NCI-H2107 (cell line): ENCODE measurements around the gene GRAMD1A.
"Not testable (repeated sequence)": the region's sequence is repeated elsewhere in the genome, so short reads cannot be mapped to it uniquely, and the experiment has no call there.

Experiments
- DNase-seq: peaks from one replicate; lab custom pipeline; 2025; lab: John Stamatoyannopoulos, UW

Gene GRAMD1A

GRCh38 chr19:35038623-35039512 is 38.7 kb downstream of the GRAMD1A start:
- DNase-seq: no peak

GRCh38 chr19:35039881-35040825 is 40.0 kb downstream of the GRAMD1A start:
- no peak for DNase-seq

DNA sequence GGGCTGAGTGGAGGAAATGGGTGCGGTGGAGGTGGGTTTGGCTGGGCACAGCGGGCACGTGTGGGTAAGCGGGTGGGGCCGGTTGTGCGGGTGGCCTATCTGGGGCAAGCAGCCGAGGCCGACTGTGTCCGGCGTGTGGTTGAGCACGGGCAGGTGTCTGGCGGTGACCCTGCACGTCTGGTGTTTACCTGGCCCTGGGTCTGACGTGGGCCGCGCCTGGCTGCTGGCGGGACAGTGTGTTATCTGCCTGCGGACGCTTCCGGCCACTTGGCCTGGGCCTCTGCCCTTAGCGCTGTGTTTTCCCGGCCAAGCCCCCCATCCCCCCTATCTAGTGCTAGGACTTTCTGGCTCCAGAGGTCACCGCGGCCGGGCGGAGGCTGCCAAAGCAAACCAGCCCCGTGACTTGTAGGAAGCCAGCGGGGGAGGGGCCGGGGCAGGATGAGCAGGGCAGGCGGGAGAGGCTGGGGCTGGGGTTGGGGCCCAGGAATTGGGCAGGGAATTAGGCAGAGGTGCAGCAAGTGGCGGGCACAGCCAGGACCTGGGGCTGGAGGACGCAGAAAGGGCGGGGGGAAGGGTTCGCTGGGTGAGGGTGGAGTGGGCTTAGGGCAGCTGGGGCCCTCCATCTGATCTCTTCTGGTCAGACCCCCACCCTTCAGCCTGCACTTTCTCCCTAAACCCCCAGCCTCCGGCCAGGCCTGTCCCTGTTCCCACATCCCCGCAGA is 40.9 kb downstream of the GRAMD1A start:
- no peak for DNase-seq

DNA sequence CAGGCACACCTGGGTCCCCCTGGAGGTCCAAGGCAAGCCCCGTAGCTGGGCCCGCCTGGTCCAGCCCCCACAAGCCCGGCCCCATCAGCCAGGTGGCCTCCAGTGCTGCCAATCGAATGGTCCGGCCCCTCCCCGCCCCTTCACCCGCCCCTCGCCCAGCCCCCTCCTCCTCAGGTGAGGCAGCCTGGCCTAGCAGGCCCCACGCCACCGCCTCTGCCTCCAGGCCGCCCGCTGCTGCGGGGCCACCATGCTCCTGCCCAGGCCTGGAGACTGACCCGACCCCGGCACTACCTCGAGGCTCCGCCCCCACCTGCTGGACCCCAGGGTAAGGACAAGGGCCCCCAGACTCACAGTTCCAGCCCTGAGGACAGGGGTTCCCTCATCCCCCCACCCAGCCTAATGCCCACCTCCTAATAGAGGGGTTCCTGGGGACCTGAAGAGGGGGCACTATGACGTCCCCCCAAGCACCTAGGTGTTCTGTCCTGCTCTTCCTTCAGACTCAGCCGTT is 41.5 kb downstream of the GRAMD1A start, which contains the start of gene HPN:
Gene HPN (plus strand): TSS at position 174 of the 508 bp plus-strand sequence. CDS start 786 bp downstream, outside the sequence.
- no peak for DNase-seq

DNA sequence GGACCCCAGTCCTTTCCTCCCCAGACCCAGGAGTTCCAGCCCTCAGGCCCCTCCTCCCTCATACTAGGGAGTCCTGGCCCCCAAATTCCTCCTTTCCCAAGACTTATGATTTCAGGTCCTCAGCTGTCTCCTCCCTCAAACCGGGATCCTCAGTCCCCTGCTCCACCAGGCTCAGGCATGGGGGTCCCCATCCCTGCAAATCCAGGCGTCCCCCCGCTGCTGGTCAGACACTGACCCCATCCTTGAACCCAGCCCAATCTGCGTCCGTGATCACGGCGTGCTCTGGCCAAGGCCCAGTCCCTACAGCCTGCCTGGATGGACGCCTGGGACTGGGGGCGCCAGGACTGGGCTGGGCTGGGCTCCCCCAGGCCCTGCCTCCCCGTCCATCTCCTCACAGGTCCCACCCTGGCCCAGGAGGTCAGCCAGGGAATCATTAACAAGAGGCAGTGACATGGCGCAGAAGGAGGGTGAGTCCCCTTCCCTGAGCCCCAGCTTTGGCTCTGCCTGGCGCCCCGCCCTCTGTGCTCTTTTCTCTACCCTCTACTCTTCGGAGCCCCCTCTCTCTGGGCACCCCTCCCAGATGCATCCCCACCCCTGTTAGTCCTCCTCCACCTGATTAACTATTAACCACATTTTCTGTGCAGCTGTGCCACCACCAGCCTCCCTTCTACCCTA is 42.1 kb downstream of the GRAMD1A start:
- no peak for DNase-seq

- DNase-seq: no peak
Observed at GRCh38 chr19:35042954-35043604, 43.0 kb downstream of the GRAMD1A start.

- no peak for DNase-seq
Observed at GRCh38 chr19:35043906-35044305, 43.8 kb downstream of the GRAMD1A start.

GRCh38 chr19:35044317-35045117 is 44.4 kb downstream of the GRAMD1A start:
- no peak for DNase-seq

DNA sequence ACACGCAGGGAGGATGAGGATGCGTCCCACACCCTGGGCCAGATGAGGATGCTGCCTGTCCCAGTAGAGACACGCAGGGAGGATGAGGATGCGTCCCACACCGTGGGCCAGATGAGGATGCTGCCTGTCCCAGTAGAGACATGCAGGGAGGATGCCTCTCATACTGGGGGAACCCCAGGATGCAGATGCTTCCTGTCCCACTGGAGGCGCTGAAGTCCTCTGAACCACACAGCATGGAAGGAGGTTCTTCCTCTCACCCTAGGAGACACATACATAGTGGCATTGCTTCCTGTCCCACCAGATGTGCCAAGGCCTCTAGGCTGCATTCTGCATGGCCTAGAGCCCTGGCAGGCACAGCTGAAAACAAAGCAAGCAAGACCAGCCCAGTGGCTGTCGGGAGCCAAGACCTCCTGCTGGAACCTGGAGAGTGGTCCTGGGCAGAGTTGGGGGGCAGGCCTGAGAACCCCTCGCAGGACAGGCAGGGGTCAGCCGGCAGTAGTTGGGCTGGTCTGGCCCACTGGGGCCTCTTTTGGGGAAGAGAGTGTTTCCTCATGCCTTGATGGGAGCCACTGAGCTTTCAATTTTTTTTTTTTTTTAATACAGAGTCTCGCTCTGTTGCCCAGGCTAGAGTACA is 45.7 kb downstream of the GRAMD1A start:
- no peak for DNase-seq

- no peak for DNase-seq
Observed at GRCh38 chr19:35046461-35046860, 46.3 kb downstream of the GRAMD1A start.

DNA sequence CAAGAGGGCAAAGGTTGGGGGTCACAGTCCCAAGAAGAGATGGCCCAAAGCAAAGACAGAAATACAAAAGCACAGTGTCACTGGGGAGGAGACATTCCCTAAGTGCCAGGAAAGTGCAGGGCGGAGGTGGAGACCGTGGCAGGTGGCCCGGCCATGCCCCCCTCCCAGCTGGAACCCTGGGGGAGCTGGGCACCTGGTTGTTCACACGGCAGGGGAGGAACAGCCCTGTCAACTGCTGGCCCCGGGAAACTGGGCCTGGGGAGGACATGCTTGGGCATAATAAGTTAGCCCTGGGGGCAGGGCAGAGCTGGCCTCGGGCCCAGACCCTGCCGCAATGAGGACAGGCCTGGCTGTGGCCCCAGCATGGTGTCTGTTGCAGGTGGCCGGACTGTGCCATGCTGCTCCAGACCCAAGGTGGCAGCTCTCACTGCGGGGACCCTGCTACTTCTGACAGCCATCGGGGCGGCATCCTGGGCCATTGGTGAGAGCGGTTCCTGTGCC is 48.8 kb downstream of the GRAMD1A start:
- DNase-seq: no peak

- DNase-seq: no peak
Observed at GRCh38 chr19:35049456-35049855, 49.3 kb downstream of the GRAMD1A start.

DNA sequence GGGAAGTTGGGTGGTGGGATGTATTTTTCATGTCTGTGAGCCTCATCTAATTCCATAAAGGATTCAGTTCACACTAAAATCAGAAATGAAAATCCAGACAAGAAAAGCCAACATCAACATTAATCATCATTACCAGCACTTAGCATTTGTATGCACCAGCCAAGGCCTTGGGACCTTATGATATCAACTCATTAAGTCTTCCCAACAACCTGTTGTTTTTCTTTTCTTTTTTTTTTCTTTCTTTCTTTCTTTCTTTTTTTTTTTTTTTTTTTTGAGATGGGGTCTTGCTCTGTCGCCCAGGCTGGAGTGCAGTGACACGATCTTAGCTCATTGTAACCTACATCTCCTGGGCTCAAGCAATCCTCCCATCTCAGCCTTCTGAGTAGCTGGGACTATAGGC is 50.5 kb downstream of the GRAMD1A start:
- DNase-seq: not testable (repeated sequence)

- DNase-seq: not testable (repeated sequence)
Observed at GRCh38 chr19:35051268-35051667, 51.1 kb downstream of the GRAMD1A start.

GRCh38 chr19:35051796-35052195 is 51.7 kb downstream of the GRAMD1A start:
- DNase-seq: no peak

DNA sequence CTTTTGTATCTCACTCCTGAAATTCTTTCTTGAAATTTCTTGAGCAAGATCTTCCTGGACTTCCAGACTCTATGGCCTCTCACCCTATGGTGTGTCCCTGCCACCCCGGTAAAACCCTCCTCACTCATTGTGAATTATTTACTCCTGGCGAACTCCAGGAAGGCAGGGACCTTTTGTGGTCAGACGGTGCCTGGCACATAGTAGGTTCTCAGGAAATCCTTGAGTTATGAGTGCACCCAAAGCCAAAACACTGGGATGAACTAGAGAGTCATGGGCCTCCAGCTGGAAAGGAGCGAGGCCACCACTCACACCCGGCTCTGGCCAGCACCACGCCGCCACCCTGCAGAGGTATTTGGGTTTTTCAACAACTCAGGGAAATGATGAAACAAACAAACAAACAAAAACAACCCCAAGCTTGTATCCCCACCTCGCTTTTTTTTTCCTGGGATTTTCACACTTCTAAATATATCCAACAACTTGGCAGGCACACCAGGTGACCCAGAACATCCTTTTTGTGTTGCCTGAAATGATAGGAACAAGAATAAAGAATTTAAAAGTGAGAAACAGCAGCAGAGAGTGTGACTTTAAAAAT is 52.6 kb downstream of the GRAMD1A start:
- DNase-seq: no peak

DNA sequence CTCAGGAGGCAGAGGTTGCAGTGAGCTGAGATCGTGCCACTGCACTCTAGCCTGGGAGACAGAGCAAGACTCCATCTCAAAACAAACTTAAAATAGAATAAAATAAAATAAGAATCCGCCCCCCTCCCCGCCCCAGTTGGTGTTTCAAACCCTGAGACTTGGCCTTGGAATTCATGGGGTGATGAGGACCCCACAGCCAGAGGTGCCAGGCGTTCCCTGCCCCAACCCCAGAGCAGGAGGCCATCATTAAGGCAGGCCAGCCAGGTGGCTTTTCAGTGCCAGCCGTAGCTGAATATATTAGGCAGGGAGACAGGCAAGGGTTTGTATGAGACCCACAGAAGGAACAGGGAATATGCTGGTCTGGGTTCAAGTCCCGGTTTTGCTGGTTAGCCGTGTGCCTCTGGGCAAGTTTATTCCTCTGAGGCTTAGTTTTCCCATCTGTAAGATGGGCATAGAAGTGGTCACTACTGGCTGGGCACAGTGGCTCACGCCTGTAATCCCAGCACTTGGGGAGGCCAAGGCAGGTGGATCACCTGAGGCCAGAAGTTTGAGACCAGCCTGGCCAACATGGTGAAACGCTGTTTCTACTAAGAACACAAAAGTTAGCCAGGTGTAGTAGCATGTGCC is 53.7 kb downstream of the GRAMD1A start:
- DNase-seq: no peak

DNA sequence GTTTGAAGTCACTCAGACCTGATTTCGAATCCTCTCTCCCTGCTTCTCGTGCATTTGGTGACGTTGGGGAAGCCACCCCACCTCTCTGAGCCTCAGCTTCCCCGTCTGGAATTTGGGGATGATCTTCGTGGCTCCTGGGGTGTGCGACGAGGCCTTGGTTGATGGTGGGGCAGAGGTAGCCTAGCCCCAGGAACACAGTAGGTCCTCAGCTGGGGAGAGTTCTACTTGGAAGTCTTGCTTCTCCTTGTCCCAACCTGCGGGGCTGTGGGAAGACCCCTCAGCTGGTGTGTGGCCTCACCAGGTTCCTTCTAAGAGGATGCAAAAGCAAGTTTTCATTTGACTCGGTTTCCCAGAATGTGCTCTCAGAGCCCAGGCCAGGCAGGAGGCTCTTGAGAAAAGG is 54.5 kb downstream of the GRAMD1A start:
- DNase-seq: no peak
